Ramos (cell line): Measurements from ENCODE around the gene CDA.

ENCODE experiments used
- in situ Hi-C: fragments of 300-500 bp; cut with MboI; formaldehyde crosslinking; loops from one replicate; pipeline ENCODE4 v1.14.3; 2022; ENCODE audit warnings: low sequenced_read_pairs; ENCODE audit not compliant: unreplicated experiment

CDA gene

DNA sequence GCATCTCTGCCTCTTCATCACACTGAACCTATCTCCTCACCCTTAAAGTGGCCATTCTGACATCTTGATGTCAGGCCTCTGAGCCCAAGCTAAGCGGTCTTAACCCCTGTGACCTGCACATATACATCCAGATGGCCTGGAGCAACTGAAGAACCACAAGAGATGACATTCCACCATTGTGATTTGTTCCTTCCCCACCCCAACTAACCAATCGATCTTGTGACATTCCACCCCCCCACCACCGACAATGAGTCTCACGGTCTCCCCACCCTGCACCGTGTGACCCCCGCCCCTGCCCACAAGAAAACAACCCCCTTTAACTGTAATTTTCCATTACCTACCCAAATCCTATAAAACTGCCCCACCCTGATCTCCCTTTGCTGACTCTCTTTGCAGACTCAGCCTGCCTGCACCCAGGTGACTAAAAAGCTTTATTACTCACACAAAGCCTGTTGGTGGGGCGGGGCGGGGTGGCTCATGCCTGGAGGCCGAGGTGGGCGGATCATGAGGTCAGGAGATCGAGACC, 23.4 kb downstream of the CDA start:
- in situ Hi-C loops: no loop called here

DNA sequence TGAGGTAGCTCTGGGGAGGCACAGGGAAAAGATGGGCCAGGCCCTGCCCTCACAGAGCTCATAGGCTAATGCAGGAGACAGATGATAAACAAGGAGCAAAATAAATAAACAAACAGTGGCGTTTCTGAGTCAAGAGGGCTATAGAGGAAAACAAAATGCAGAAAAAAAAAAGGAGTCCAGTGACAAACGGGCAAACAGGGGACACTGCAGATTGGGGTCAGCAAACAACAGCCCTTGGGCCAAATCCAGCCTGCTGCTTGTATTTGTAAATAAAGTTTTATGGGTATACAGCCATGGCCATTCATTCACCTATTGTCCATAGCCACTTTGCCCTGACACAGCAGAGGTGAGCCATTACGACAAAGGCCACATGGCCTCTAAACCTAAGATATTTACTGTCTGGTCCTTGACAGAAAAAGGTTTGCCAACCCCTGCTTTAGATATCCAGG, 25.3 kb downstream of the CDA start:
- in situ Hi-C loops: no loop called here

DNA sequence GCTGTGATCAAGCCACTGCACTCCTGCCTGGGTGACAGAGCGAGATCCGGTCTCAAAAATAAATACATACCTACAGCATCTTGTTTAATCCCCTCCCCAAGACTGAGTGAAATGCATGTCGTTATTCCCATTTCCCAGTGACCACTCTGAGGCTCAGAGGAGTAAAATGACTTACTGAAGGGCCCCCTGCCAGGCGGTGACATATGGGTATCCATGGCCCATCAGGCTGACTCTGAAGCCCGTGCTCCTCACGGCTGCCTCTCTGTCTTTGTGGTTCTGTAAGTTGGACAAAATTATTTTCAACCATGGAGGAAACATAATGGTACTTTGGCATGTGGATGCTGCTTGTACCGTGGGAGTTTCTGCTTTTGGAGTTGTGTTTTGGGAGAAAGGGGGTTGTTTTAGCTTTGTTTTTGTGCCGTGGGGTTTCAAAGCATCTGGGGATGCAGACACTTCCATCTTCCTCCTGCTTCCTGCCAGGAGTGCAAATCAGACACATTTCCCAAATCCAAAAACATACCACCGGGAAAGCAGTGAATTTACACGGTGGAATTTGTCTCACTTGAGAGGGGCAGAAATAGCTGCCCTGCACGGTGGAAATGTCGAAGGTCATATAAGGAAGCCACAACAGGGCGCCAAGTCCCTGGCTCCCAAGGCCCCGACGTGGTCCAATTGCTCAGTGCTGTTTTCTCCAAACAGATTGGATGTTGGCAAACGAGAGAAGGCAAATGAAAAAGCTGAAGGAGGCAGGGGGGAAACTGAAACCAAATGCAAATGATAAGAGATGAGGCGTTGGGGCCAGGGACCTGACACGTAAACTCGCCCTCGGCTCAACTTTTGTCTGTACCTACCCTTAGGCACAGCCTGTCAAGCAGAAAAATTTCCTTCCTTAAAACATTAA, 27.3 kb downstream of the CDA start:
- in situ Hi-C loops: no loop called here

DNA sequence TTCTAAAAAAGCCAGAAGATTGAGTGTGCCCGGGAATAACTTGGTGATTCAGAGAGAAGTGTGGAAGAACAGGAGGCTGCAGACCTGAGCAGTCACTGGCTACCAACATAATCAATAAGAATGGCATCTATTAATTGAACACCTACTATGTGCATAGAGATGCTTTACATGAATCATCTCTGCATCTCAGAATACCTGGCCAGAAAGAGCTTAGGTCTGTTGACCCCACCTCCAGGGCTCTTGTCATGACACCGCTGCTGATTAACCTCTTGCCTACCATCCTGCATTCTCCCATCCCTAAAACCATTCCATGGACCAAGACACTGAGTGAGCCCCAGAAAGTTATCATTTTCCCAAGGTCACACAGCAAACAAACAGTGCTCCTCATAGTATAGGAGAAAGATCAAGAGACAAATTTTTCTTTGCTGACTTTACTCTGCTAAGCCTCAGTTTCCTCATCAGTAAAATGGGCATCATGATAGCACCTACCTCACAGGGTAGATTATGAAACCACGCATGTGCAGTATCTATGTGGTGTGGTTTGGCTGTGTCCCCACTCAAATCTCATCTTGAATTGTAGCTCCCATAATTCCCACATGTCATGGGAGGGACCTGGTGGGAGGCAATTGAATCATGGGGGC, 28.1 kb downstream of the CDA start:
- in situ Hi-C loops: no loop called here

DNA sequence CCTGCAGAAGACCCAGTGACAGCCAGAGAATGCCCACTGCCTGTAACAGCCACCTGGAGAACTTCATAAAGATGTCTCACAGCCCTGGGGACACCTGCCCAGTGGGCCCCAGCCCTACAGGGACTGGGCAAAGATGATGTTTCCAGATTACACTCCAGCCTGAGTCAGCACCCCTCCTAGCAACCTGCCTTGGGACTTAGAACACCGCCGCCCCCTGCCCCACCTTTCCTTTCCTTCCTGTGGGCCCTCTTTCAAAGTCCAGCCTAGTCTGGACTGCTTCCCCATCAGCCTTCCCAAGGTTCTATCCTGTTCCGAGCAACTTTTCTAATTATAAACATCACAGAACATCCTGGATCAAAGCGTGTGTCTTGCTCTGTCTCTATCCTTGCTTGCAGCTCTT, 29.7 kb downstream of the CDA start:
- in situ Hi-C loops: no loop called here

DNA sequence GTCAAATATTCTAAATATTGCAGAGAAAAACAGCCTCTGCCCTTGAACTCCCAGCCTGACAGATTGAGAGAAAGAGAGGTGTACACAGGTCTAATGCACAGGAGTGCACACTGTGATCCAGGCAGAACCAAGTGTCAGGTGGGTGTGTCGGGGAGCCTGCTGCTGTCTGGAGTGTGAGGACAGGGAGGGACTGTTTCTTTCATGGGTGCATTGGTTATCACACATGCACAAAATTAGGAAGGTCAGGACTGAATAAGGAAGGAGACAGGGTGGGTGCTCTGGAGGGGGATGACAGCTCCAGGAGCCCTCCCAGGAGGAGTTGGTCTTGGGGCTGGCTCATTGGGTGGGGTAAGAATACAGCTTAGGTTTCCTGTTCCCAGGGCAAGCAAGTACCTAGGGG, 31.1 kb downstream of the CDA start:
- in situ Hi-C loops: no loop called here

DNA sequence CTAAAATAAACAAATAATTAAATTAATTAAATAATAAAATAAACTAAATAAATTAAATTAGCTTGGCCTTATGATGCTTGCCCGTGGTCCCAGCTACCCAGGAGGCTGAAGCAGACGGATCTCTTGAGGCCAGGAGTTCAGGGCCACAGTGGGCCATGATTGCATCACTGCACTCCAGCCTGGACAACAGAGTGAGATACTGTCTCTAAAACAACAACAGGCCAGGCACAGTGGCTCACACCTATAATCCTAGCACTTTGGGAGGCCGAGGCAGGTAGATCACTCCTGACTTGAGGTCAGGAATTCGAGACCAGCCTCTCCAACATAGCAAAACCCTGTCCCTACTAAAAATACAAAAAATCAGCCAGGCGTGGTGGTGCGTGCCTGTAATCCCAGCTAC, 32.1 kb downstream of the CDA start:
- in situ Hi-C loops: no loop called here

DNA sequence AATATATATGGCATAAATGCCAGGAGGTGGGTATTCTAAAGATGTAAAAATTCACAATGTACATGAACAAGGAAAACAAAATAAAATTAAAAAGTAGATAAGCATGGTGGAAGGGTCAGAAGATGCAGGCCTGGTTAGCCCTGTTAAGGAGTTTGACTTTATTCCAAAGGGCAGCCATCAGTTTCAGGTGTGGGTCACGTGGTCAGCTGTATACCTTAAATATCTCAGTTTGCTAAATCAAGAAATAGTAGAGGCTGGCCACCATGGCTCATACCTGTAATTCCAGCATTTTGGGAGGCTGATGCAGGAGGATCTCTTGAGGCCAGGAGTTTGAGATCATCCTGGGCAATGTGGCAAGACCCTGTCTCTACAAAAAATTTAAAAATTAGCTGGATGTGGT, 35.8 kb downstream of the CDA start:
- in situ Hi-C loops: no loop called here

DNA sequence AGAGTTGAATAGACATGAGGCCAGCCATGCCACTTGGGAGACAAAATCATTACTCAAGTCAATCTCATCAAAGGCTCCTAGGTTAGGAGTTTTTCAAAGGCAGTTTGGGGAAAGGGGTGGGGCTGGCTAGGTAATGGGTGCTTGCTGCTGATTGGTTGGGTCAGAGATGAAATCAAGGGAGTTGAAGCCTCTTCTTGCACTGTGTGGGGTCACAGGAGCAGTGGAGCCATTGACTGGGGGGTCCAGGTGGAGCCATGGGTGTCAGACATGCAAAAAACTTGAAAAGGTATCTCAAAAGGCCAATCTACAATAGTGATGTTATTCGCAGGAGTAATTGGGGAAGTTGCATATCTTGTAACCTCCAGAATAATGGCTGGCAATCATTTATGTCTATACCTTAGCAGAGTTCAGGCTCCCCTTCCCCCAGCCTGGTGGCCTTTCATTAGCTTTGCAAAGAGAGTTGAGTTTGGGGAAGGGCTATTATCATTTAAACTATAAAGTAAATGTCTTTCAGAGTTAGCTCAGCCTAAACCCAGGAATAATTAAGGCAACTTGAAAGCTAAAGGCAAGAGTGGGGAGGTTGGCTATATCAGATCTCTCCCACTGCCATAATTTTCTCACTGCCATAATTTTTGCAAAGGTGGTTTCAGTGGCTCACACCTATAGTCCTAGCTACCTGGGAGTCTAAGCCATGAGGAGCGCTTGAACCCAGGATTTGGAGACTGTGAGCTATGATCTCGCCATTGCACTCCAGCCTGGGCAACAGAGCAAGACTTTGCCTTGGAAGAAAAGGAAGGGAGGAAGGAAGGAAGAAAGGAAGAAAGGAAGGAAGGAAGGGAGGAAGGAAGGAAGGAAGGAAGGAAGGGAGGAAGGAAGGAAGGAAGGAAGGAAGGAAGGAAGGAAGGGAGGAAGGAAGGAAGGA, 36.5 kb downstream of the CDA start:
- in situ Hi-C loops: no loop called here

DNA sequence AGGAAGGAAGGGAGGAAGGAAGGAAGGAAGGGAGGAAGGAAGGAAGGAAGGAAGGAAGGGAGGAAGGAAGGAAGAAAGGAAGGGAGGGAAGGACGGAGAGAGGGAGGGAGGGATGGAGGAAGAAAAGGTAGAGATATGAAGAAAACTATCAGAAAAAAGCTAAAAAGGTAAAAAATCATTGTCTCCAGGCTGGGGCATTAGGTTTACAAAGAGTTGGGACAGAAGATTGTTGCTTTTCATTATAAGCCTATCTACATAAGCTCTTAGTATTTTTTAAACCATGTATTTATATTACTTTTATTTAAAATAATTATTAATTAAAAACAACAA, 37.2 kb downstream of the CDA start:
- in situ Hi-C loops: no loop called here

DNA sequence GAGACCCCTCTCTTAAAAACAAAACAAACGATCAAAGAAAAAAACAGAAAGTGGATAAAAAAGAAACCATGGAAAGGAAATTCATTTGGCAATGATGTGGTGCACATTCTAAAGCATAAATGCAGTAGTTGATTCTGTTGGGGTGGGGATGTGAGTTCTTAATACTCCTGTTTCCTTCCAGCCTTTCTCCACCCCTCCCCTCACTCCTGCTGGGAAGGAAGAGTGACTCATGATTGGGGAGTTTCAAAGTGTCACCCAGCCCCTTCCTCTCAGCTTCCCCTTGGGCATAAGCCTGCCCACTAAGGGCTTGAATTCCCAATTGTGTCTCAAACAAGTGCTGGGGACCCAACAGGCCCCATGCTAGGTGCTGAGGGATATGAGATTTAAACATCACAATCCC, 37.6 kb downstream of the CDA start:
- in situ Hi-C loops: no loop called here

DNA sequence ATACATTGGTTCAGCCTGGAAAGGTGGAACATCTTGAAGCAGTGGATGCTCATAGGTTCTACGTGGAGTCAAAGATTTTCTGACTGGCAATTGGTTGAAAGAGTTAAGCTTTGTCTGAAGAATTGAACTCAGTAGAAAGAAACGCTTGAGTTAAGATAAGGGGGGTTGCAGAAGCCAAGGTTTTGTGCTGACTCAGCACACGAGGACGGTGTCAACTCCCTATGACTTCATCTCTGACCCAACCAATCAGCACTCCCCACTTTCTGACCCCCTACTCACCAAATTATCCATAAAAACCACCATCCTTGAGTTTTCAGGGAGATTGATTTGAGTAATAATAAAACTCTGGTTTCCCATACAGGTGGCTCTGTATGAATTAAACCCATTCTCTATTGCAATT, 41.8 kb downstream of the CDA start:
- in situ Hi-C loops: no loop called here

DNA sequence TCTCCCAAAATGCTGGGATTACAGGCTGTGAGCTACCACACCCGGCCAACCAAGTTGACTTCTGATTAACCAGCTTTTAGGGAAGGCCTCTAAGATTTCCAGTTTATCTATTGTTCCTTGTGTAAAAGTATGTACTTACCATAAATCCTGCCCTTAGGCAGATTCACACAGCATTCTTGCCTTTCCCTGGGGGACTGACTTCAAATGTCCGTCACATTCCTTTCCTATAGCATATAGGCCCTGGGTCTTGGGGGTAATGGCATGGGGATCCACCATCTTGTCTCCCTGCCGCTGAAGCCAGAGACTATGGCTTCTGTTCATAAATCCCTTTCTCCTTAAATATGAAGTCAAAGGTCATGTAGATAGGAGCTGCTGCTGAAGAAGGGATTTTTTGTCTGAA, 43.5 kb downstream of the CDA start:
- in situ Hi-C loops: no loop called here

DNA sequence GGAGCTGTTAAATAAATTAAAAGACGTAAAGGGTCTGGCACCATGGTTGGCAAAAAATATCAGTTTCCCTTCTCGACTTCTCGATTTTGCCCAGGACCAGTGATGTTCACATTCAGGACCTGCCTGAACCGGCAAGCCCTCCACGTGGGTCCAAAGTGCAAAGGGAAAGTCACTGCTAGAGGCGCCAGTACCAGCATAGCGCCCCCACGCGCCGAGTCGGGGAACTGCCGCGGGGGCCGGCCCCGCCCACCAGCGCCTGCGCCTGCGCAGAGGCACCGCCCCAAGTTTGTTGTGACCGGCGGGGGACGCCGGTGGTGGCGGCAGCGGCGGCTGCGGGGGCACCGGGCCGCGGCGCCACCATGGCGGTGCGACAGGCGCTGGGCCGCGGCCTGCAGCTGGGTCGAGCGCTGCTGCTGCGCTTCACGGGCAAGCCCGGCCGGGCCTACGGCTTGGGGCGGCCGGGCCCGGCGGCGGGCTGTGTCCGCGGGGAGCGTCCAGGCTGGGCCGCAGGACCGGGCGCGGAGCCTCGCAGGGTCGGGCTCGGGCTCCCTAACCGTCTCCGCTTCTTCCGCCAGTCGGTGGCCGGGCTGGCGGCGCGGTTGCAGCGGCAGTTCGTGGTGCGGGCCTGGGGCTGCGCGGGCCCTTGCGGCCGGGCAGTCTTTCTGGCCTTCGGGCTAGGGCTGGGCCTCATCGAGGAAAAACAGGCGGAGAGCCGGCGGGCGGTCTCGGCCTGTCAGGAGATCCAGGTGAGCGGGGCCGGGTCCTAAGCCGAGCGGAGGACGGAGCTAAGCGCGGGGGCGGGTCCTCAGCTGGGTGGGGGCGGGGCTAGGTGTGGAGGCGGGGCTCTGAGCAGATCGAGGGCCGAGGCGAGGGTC, 44.5 kb downstream of the CDA start, which contains the start of gene PINK1:
Gene PINK1, plus strand, starts transcription at position 269 of the 875 bp plus-strand sequence. Its CDS starts 91 bp downstream, at position 360.
- in situ Hi-C loops: no loop called here

DNA sequence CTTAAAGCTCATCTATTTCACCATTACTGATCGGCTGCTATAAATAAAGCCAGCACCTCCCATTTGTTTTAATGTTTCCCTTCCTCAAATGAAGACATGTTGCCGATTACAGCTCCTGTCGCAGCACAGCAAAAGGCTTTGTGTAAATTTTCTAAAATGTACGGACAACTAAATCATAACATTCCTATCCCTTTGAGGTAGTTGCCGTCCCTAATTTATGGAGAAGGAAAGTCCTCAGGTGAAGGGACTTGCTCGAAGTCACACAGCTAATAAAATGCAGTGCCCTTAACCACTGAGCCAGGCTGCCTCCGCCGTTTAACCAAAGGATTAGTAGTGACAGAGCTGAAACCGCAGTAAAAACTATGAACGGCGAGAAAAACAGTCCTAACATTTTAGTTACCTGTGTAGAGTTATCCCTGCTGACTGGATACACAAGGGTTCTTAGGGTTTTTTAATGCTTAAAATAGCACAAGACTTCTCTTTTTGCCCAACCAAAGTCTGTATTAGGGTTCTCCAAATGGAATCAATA, 45.2 kb downstream of the CDA start:
- in situ Hi-C loops: no loop called here

DNA sequence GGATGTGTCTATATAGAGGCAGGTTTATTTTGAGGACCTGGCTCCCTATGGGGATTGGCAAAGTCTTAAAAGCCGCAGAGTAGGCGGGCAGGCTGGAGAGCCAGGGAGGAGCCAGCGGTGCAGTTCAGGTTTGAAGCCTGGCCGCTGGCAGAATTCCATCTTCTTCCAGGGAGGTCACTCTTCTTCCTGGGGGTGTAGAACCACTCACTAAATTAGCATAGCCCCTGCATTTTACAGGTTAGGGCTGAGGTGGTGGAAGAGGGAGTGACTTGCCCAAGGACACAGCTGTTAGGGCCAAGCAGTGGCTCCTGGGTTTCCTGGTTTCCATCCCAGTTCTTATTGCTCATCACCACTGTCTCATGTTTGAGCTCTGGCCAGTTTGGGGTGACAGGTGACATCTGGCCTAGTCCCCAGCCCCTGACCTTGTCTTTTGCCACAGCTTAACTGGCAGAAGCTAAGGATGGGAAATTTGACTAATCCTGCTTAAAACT, 45.7 kb downstream of the CDA start:
- in situ Hi-C loops: loop anchor here (5.0 kb wide), 1 partner anchor 107 kb away; no protein-coding TSS in a partner anchor

DNA sequence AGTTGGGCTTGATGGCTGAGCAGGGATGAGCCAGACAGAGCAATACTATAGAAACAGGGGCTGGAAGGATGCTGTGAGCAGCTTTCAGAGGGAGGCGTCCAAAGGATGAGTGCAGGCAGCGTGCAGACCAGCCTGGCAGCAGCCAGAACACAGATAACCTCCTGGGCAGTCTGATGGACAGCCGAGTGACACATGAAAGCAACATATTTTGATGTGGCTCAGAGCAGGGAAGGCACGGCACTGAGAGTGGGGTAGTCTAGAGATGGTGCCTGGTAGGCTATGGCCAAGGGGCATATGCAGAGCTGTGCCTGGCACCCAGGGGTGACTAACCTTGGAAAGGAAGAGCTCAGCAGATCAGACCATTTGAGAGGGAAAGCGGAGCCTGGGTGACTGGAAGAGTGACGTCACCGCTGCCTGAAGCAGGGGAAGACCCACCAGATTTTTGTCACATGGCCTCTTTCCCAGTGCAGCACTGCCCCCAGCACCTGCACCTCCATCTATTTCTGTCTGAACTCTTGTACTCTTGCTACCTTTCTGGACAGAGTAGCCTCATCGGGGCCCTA, 48.0 kb downstream of the CDA start:
- in situ Hi-C loops: loop anchor here (5.0 kb wide), 1 partner anchor 110 kb away; no protein-coding TSS in a partner anchor

DNA sequence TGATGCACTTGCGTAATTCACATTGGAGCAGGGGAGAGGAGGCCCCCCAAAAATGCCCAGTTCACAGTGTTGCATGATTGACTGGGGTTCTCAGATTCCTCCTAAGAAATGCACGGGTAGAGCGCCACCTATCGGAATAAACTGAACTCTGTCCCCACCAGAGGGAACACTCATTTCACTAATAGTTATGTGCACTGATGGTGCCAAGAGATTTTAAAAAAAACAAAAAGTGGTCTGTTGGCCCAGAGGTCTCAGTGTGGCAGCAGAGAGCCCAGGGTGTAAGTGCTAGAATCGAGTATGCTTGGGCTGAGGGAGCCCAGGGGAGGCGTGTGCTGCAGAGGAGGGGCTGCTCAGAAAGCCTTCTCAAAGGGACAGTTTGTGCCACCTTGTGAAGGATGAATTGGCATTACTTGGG, 51.3 kb downstream of the CDA start:
- in situ Hi-C loops: no loop called here

DNA sequence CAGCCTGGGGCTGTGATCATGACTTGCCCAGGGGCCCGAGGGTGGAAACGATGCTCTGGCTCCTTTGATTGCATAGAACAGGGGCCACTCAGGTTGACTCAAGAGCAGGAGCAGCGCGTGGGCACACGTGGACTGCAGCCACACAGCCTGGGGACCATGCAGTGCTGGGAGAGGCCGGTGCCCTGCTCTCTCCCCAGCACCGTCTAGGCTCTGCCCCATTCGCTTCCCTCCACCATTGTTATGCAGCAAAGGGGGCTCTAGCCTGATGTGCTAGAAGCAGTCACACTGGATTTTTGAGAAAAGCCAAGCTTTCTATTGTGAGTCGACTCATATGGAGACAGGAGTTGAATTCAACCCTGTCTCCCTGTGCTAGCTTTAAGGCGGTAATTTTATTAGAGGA, 53.1 kb downstream of the CDA start:
- in situ Hi-C loops: no loop called here
